Heart left ventricle (tissue), 16 donors: ENCODE data around the gene PCBD2. TPM values are rescaled to one million over a fixed set of nuclear protein-coding genes. Genes with fewer than 3 reads are reported as not detected.

Source experiments
- ATAC-seq, 4 donors: fragments of 200-7000 bp; cut with Tn5 transposase; one replicate each; pipeline ENCODE4 v1.9.1; 2020 to 2022; ENCODE audit warnings: moderate library complexity in 4 of 4, mild to moderate bottlenecking in 3 of 4, moderate number of reproducible peaks in 1 of 4
- DNase-seq, 5 donors: peaks; one replicate each; pipeline ENCODE4 v3.0.0-alpha.2; 2020
- H3K27ac ChIP-seq, 12 donors: fragments of 200-600 bp; sonication (generic) in 4 of 12; one replicate each; pipeline versions ENCODE4 v1.5.0 to v1.8.0; 2016 to 2022; ENCODE audit warnings: mild to moderate bottlenecking in 2 of 12
- H3K27me3 ChIP-seq, 9 donors: fragments of 200-600 bp; sonication (generic) in 2 of 9; one replicate each; pipeline versions ENCODE4 v1.5.1 to v1.8.0; 2016 to 2022; ENCODE audit warnings: mild to moderate bottlenecking in 3 of 9
- H3K36me3 ChIP-seq, 9 donors: fragments of 200-600 bp; sonication (generic) in 2 of 9; one replicate each; pipeline versions ENCODE4 v1.5.0 to v1.8.0; 2018 to 2022; ENCODE audit warnings: mild to moderate bottlenecking in 2 of 9
- H3K4me1 ChIP-seq, 12 donors: fragments of 200-600 bp; sonication (generic) in 4 of 12; one replicate each; pipeline versions ENCODE4 v1.5.0 to v1.8.0; 2016 to 2022; ENCODE audit warnings: mild to moderate bottlenecking in 3 of 12
- H3K4me3 ChIP-seq, 12 donors: fragments of 200-600 bp; sonication (generic) in 4 of 12; one replicate each; pipeline versions ENCODE4 v1.5.0 to v1.8.0; 2017 to 2022; ENCODE audit warnings: mild to moderate bottlenecking in 9 of 12, moderate library complexity in 4 of 12
- H3K9me3 ChIP-seq, 12 donors: fragments of 200-600 bp; sonication (generic) in 4 of 12; one replicate each; pipeline versions ENCODE4 v1.5.0 to v1.8.0; 2016 to 2022; ENCODE audit warnings: mild to moderate bottlenecking in 1 of 12
- POLR2A ChIP-seq, 2 donors: fragments of 450-650 bp; IDR thresholded peaks; one replicate each; pipeline ENCODE4 v1.6.1; 2017; ENCODE audit warnings: antibody characterized with exemption in 2 of 2, mild to moderate bottlenecking in 2 of 2, moderate library complexity in 2 of 2
- WGBS, 4 donors: extraction: QIAGEN DNeasy Blood & Tissue Kit in 2 of 4; methylation state at CpG; one replicate each; pipeline versions ENCODE4 v1.1.5 to v1.1.7; 2013 to 2018; 5-methylcytosine and 5-hydroxymethylcytosine counted together
- intact Hi-C, 10 donors: fragments of 100-400 bp; cut with DNase I; formaldehyde crosslinking; loops; one replicate each; pipeline versions ENCODE4 v1.11.1 to v1.14.2; 2022
- polyA plus RNA-seq, 2 donors: library from polyadenylated mRNA; stranded (reverse); fragments of 200-250 nt; gene quantifications; one replicate each; pipeline ENCODE4 v1.2.3, GENCODE V29; 2013
- total RNA-seq, 9 donors: library from RNA; depleted of rRNA in 2 of 9; stranded (reverse); fragments of >200 nt in 2 of 9; fragmentation: NEBNext Ultra II Directional in 3 of 9; extraction: Animal tissue kit (Norgen Biotek cat#: 25700) in 3 of 9; gene quantifications; one replicate each; pipeline versions ENCODE4 v1.1.0 to v1.2.4, GENCODE V29; 2016 to 2023
- TF ChIP-seq, protein P1 (sequence below), 12 donors: fragments of 200-600 bp; sonication (generic) in 4 of 12; IDR thresholded peaks; one replicate each; pipeline versions ENCODE4 v1.5.0 to v1.8.0; 2018 to 2022; ENCODE audit warnings: antibody characterized with exemption in 12 of 12, mild to moderate bottlenecking in 5 of 12
- donor health status: ischemic (EF 13 %, LVEDD 7.1; RV severe dilation, severe dysfunction).
- donor health status: healthy with polysubstance abuse.
- donor health status: DM: no; HTN: yes; CAD: no.
- donor health status: DM: no; HTN: no; CAD: no.
- donor health status: ischemic (EF 25% LVEDD 6.9; RV normal size, moderate dysfunction).
- donor health status: ischemic (EF 25% LVEDD 5.7; RV mildly dilated, moderate dysfunction).
- donor health status: healthy.
- donor health status: DM: yes; HTN: yes; CAD: no.
- donor health status: ischemic (EF 35%, LVEDD 5.7; RV mildly dilated, moderate dysfunction).
- donor health status: nonischemic (EF 11% LVEDD 7.7; RV severe dilation, severe dysfunction).
- donor health status: DM: yes; HTN: yes; CAD: no.
- donor health status: PGD.
- donor health status: ischemic (EF 29% LVEDD 5.4; RV normal size, mild dysfunction).
- donor health status: nonischemic (EF 23%, LVEDD 6.1; RV moderate dilation, normal function).

PCBD2 gene
- total and polyA plus RNA-seq, 11 donors, result 9.1 to 31.6 (median 19.7) TPM

DNA sequence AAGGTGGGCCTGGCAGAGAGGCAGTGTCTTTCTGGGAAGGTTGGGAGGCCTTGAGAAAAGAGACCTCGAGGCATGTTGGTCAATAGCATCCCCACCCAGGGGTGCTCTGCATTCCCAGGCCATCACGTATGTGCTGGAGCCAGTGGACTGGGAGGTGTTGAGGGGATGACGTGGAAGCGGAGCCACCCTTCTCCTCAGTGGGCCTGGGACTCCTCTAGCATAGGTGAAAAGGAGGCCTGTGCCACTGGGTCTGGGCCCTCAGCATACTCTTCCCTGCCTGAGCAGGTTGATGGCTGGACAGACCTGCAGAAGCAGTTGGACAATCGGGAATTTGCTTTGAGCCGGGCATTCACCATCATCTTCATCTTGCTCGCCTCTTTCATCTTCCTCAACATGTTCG lies 103.6 kb downstream of the PCBD2 start:
- no peak overlapping the region for H3K4me3 ChIP-seq
- H3K4me1 ChIP-seq, result peaks cover 0 to 9% (median 0%) of the 10 kb centered on the region in 12 donors
- H3K36me3 ChIP-seq, result no peaks in the 10 kb centered on the region
- 91 to 95% (median 92%) methylated on average over 8 of the region's 8 CpGs for WGBS, 4 donors
- intact Hi-C loops, result no loop called here
- no peak overlapping the region for H3K27ac ChIP-seq
- DNase-seq (peak in 1 of 5 donors; percentile 6), ATAC-seq (no peak)
- no peak for TF ChIP-seq POLR2A (IDR thresholded peaks at IDR 0.05)
- TF ChIP-seq, protein P1, sequence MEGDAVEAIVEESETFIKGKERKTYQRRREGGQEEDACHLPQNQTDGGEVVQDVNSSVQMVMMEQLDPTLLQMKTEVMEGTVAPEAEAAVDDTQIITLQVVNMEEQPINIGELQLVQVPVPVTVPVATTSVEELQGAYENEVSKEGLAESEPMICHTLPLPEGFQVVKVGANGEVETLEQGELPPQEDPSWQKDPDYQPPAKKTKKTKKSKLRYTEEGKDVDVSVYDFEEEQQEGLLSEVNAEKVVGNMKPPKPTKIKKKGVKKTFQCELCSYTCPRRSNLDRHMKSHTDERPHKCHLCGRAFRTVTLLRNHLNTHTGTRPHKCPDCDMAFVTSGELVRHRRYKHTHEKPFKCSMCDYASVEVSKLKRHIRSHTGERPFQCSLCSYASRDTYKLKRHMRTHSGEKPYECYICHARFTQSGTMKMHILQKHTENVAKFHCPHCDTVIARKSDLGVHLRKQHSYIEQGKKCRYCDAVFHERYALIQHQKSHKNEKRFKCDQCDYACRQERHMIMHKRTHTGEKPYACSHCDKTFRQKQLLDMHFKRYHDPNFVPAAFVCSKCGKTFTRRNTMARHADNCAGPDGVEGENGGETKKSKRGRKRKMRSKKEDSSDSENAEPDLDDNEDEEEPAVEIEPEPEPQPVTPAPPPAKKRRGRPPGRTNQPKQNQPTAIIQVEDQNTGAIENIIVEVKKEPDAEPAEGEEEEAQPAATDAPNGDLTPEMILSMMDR (IDR thresholded peaks at IDR 0.05), result no peak
- H3K27me3 ChIP-seq, result no peaks in the 10 kb centered on the region
- H3K9me3 ChIP-seq, result no peaks in the 10 kb centered on the region

DNA sequence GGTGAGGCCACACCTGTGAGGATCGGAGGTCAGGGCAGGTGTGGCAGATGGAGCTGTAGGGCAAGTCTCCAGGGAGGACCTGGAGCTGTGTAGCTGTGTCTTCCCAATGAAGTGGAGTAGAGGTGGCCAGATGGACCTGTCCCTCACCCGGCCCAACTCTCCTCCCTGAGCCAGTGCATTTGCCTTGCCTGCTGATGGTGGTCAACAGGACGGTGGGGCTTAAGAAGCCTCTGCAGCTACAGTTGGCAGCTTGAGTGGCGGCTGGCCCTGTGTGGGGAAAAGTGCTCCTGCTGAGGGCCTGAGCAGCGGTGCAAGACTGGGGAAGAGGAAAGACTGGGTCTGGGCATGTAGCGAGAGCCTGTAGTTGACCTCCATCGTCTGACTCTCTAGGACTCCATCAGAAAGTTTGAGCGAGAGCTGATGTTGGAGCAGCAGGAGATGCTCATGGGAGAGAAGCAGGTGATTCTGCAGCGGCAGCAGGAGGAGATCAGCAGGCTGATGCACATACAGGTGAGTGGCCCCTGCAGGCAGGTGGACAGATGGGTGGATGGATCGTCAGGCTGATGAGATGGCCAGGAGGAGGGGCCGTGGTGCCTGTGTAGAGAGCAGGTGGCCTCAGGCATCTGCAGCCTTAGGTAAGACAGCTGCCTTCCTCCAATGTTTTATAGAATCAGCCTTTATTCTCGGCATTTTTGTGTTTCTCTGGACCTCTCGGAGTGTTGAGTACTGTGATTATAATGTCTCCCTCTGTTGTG lies 104.2 kb downstream of the PCBD2 start:
- 84 to 92% (median 87%) methylated on average over 11 to 13 of the region's 13 CpGs for WGBS, 4 donors
- H3K4me3 ChIP-seq, result no peak overlapping the region
- H3K36me3 ChIP-seq, result no peaks in the 10 kb centered on the region
- no peak overlapping the region for H3K27ac ChIP-seq
- TF ChIP-seq, protein P1 (IDR thresholded peaks at IDR 0.05), result no peak
- TF ChIP-seq POLR2A (IDR thresholded peaks at IDR 0.05), result no peak
- H3K9me3 ChIP-seq, result no peaks in the 10 kb centered on the region
- peaks cover 0 to 12% (median 0%) of the 10 kb centered on the region in 12 donors for H3K4me1 ChIP-seq
- ATAC-seq, result no peak
- H3K27me3 ChIP-seq, result no peaks in the 10 kb centered on the region
- DNase-seq, result peak in 1 of 5 donors; percentile 6
- intact Hi-C loops, result no loop called here

GRCh38 chr5:135009736-135010501 lies 105.0 kb downstream of the PCBD2 start:
- intact Hi-C loops, result no loop called here
- WGBS, 4 donors, result 88 to 93% (median 89%) methylated on average over 8 to 11 of the region's 11 CpGs

More at GRCh38 chr5:135009736-135010501, 105.0 kb downstream of the PCBD2 start:
- Histone ChIP-seq H3K36me3 (no peaks in the 10 kb centered on the region), H3K27ac (no peak overlapping the region), H3K9me3 (no peaks in the 10 kb centered on the region), H3K4me3 (no peak overlapping the region), H3K4me1 (peaks cover 0 to 18% (median 0%) of the 10 kb centered on the region in 12 donors), H3K27me3 (no peaks in the 10 kb centered on the region)
- TF ChIP-seq POLR2A (IDR thresholded peaks at IDR 0.05), result no peak
- TF ChIP-seq, protein P1 (IDR thresholded peaks at IDR 0.05), result no peak
- no peak for ATAC-seq
- DNase-seq, result peak in 1 of 5 donors; percentile 10
